Tibial nerve (tissue), 4 donors: ENCODE data around the gene RHEB. TPM values are rescaled to one million over a fixed set of nuclear protein-coding genes. Genes with fewer than 3 reads are reported as not detected.

Experiments
- DNase-seq, 2 donors: peaks; one replicate each; pipeline ENCODE4 v3.0.0-alpha.2; 2019; ENCODE audit warnings: low spot score in 2 of 2
- H3K27ac ChIP-seq, 4 donors: fragments of 200-600 bp; sonication (generic) in 3 of 4; one replicate each; pipeline ENCODE4 v1.5.1; 2017 to 2019; ENCODE audit warnings: mild to moderate bottlenecking in 1 of 4
- H3K27me3 ChIP-seq, 2 donors: fragments of 200-600 bp; sonication (generic) in 1 of 2; one replicate each; pipeline versions ENCODE4 v1.5.1 to v1.6.0; 2017 to 2019
- H3K36me3 ChIP-seq, 3 donors: fragments of 200-600 bp; sonication (generic); one replicate each; pipeline ENCODE4 v1.5.1; 2018 to 2019
- H3K4me1 ChIP-seq, 4 donors: fragments of 200-600 bp; sonication (generic) in 3 of 4; one replicate each; pipeline ENCODE4 v1.5.1; 2017 to 2019
- H3K4me3 ChIP-seq, 4 donors: fragments of 200-600 bp; sonication (generic) in 3 of 4; one replicate each; pipeline ENCODE4 v1.5.1; 2017 to 2019; ENCODE audit warnings: mild to moderate bottlenecking in 1 of 4, moderate library complexity in 1 of 4
- H3K9me3 ChIP-seq, 4 donors: fragments of 200-600 bp; sonication (generic) in 3 of 4; one replicate each; pipeline ENCODE4 v1.5.1; 2017 to 2019
- CTCF ChIP-seq, 5 experiments: fragments of 200-600 bp in 3 of 5; fragments of 450-650 bp in 2 of 5; sonication (generic) in 3 of 5; IDR thresholded peaks; one replicate each; pipeline ENCODE4 v1.5.1; 2016 to 2019; ENCODE audit warnings: antibody characterized with exemption in 5 of 5, mild to moderate bottlenecking in 3 of 5, moderate library complexity in 2 of 5
- EP300 ChIP-seq, 2 donors: sonication (generic); formaldehyde crosslinking; IDR thresholded peaks; one replicate each; pipeline ENCODE4 v1.6.1; 2017; ENCODE audit warnings: antibody characterized with exemption in 2 of 2, mild to moderate bottlenecking in 1 of 2
- POLR2A ChIP-seq, 2 donors: fragments of 450-650 bp; IDR thresholded peaks; one replicate each; pipeline ENCODE4 v1.6.1; 2017; ENCODE audit warnings: antibody characterized with exemption in 2 of 2, mild to moderate bottlenecking in 2 of 2, moderate library complexity in 2 of 2
- WGBS, 2 donors: methylation state at CpG; one replicate each; pipeline ENCODE4 v1.1.5; 2018; 5-methylcytosine and 5-hydroxymethylcytosine counted together
- total RNA-seq, 4 donors: library from RNA; depleted of rRNA; stranded (reverse); fragments of >200 nt; gene quantifications; one replicate each; pipeline ENCODE4 v1.1.0, GENCODE V29; 2016

Gene RHEB
- total RNA-seq, 4 donors from 2014 or later, result 95.4 to 128 (median 103) TPM

DNA sequence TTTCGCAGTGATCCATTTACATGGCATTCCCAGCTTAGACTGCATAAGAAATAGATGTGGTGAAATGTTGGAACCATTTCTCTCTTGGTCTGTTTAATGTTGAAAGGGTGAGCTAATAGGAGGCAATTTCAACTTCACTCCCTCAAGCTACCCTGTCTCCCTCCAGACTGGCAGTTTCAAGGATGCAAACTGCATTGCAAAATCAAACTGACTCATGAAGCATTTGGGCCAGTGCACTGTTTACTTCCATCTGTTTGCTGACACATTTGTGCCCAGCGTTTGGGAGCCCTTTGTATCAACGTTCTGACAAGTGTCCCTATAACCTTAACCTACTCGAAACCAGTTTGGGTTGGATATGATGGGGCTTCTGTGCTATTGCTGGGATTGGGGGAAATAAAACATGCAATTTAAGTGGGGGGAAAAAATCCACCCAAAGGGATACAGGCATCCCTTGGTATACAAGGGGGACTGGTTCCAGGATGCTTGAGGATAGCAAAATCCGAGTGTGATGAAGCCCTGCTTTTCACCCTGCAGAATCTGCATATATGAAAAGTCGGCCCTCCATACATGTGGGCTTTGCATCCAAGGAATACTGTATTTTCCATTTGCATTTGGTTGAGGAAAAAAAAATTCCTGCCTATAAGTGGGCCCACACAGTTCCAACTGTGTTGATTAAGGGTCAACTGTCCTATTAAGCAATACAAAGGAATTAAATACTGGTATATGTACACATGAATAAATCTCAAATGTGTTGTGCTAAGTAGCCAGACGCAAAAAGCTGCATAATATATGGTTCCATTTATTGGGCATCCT is 15.6 kb downstream of the RHEB start:
- no peak overlapping the region for H3K4me3 ChIP-seq
- no peaks in the 10 kb centered on the region for H3K27me3 ChIP-seq
- H3K36me3 ChIP-seq, result no peaks in the 10 kb centered on the region
- 60 to 63% methylated on average over 7 of the region's 7 CpGs for WGBS, 2 donors
- DNase-seq, result peak in 1 of 2 donors; percentile 33
- H3K9me3 ChIP-seq, result no peaks in the 10 kb centered on the region
- peaks cover 0 to 46% (median 22%) of the 10 kb centered on the region in 4 donors for H3K4me1 ChIP-seq
- TF ChIP-seq EP300 (IDR thresholded peaks at IDR 0.05) (peak in 1 of 2 donors; percentile 66), POLR2A (IDR thresholded peaks at IDR 0.05) (no peak), CTCF (IDR thresholded peaks at IDR 0.05) (no peak)
- H3K27ac ChIP-seq, result peak overlapping the region in 3 of 4 donors; percentile 25 to 77 (median 53)

DNA sequence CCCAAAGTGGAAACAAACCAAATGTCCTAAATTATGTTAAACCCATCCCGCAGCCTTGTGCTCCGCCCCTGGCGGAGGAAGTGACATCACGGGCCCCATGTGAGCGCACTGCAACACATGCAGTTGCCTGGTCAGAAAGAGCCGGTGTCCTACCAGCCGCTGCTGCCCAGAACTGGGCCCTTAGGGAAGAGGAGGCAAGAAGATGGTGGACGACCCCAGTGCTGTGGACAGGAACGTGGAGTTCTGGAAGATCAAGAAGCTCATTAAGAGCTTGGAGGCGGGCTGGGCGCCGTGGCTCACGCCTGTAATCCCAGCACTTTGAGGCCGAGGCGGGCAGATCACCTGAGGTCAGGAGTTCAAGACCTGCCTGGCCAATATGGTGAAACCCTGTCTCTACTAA is 18.0 kb downstream of the RHEB start:
- H3K4me3 ChIP-seq, result no peak overlapping the region
- TF ChIP-seq POLR2A (IDR thresholded peaks at IDR 0.05), result no peak
- no peak for TF ChIP-seq EP300 (IDR thresholded peaks at IDR 0.05)
- TF ChIP-seq CTCF (IDR thresholded peaks at IDR 0.05), result no peak
- H3K27ac ChIP-seq, result no peak overlapping the region
- DNase-seq, result no peak
- no peaks in the 10 kb centered on the region for H3K36me3 ChIP-seq
- 94 to 96% methylated on average over 15 of the region's 15 CpGs for WGBS, 2 donors
- no peaks in the 10 kb centered on the region for H3K9me3 ChIP-seq
- no peaks in the 10 kb centered on the region for H3K27me3 ChIP-seq
- H3K4me1 ChIP-seq, result peaks cover 0 to 36% (median 12%) of the 10 kb centered on the region in 4 donors

DNA sequence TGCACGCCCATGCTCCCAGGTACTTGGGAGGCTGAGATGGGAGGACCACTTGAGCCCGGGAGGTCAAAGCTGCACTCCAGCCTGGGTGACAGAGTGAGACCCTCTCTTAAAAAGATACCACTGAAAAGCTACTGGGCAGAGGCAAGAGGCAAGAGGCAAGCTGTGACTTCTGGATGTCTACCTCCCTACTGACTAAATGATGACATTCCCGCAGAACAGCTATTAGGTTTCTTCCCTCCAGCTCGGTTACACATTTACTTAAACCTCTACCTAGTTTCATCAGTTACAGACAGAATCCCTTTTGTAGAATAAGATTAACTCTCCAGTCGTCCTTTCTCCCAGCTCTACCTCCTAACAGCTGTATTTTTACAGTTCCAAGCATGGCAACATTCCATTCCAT is 21.2 kb downstream of the RHEB start:
- Histone ChIP-seq H3K36me3 (no peaks in the 10 kb centered on the region), H3K4me3 (no peak overlapping the region), H3K9me3 (no peaks in the 10 kb centered on the region), H3K27ac (peak overlapping the region in 1 of 4 donors; percentile 11), H3K4me1 (peaks cover 0 to 44% (median 17%) of the 10 kb centered on the region in 4 donors), H3K27me3 (no peaks in the 10 kb centered on the region)
- no peak for TF ChIP-seq POLR2A (IDR thresholded peaks at IDR 0.05)
- no peak for TF ChIP-seq EP300 (IDR thresholded peaks at IDR 0.05)
- TF ChIP-seq CTCF (IDR thresholded peaks at IDR 0.05), result no peak
- 73 to 80% methylated on average over 5 of the region's 5 CpGs for WGBS, 2 donors
- no peak for DNase-seq

GRCh38 chr7:151497306-151497871 is 22.3 kb downstream of the RHEB start:
- Histone ChIP-seq H3K4me1 (peaks cover 0 to 49% (median 15%) of the 10 kb centered on the region in 4 donors), H3K9me3 (no peaks in the 10 kb centered on the region), H3K36me3 (no peaks in the 10 kb centered on the region), H3K27me3 (no peaks in the 10 kb centered on the region), H3K4me3 (no peak overlapping the region), H3K27ac (no peak overlapping the region)
- TF ChIP-seq POLR2A (IDR thresholded peaks at IDR 0.05) (no peak), CTCF (IDR thresholded peaks at IDR 0.05) (no peak), EP300 (IDR thresholded peaks at IDR 0.05) (no peak)
- no peak for DNase-seq
- 88 to 89% methylated on average over 10 of the region's 10 CpGs for WGBS, 2 donors

- peaks cover 0 to 66% (median 20%) of the 10 kb centered on the region in 4 donors for H3K4me1 ChIP-seq
- H3K9me3 ChIP-seq, result no peaks in the 10 kb centered on the region
- no peak overlapping the region for H3K27ac ChIP-seq
- no peaks in the 10 kb centered on the region for H3K27me3 ChIP-seq
- DNase-seq, result no peak
- no peak overlapping the region for H3K4me3 ChIP-seq
- TF ChIP-seq EP300 (IDR thresholded peaks at IDR 0.05) (no peak), POLR2A (IDR thresholded peaks at IDR 0.05) (no peak), CTCF (IDR thresholded peaks at IDR 0.05) (no peak)
- no peaks in the 10 kb centered on the region for H3K36me3 ChIP-seq
- WGBS, 2 donors, result 96 to 98% methylated on average over 2 of the region's 2 CpGs
Measured at GRCh38 chr7:151495360-151495759, 24.3 kb downstream of the RHEB start.
